ENCODE measurements around the gene SEPSECS.

GRCh38 chr4:25142468-25142867 is 17.8 kb downstream of the SEPSECS start:
- TF ChIP-seq POLR2A (IDR thresholded peaks at IDR 0.05), result no peak
- TF ChIP-seq, protein P1, sequence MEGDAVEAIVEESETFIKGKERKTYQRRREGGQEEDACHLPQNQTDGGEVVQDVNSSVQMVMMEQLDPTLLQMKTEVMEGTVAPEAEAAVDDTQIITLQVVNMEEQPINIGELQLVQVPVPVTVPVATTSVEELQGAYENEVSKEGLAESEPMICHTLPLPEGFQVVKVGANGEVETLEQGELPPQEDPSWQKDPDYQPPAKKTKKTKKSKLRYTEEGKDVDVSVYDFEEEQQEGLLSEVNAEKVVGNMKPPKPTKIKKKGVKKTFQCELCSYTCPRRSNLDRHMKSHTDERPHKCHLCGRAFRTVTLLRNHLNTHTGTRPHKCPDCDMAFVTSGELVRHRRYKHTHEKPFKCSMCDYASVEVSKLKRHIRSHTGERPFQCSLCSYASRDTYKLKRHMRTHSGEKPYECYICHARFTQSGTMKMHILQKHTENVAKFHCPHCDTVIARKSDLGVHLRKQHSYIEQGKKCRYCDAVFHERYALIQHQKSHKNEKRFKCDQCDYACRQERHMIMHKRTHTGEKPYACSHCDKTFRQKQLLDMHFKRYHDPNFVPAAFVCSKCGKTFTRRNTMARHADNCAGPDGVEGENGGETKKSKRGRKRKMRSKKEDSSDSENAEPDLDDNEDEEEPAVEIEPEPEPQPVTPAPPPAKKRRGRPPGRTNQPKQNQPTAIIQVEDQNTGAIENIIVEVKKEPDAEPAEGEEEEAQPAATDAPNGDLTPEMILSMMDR (IDR thresholded peaks at IDR 0.05), result no peak
- TF ChIP-seq EP300 (IDR thresholded peaks at IDR 0.05), result no peak
